Measurements from ENCODE around the gene UBN1. TPM values are rescaled to one million over a fixed set of nuclear protein-coding genes. Genes with fewer than 3 reads are reported as not detected.

The UBN1 gene
- total RNA-seq, 1 experiment from 2014 or later: 63.1 TPM

DNA sequence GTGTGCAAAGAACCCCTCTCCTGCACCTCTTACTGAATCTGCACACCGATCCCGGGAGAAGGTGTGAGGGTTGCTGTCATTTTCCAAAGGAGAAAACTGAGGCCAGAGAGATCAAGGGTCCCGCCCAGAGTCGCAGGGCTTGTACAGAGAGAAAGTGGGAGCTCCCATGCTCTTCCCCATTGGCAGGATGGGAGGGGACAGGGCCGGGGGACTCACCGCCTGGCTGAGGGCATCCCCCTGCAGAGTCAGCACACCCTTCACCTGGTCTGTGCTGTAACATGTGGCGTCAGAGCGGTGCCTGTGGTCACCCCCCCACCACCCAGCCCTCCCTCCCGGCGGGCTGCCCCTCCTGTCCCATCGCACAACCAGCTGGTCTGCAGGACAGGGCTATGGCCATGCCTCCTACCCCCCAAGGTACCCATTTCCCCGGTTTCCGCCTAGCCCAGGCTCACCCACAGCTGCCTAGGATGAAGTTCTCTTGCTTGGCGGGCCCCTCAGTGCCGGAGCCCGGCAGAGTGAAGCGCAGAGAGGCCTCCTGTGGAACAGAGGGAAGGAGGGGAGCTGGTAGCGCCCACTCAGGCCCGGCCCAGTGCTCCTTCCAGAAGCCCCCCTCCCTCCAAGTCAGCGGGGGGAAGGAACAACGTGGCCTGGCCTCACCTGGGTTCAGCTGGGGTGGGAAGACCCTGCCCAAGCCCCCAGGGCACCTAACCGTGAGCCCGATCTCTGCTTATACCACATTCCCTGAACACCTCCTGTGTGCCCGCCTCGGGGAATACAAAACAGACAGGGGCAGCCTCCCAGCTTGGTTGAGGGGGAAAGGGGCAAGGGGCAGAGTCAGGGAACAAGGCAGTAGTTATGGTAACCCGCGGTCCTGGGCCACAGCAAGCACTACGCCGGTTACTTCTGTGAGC, 46.0 kb upstream of the UBN1 start:
- Histone ChIP-seq H3K4me3 (ENCODE audit: low read depth in 2 of 2, low read length in 2 of 2) (peak overlapping the region; percentile 66 to 70), H3K36me3 (ENCODE audit: control insufficient read depth, insufficient read depth, low read length) (no peaks in the 10 kb centered on the region), H3K27me3 (ENCODE audit: control insufficient read depth, insufficient read depth, low read length) (no peaks in the 10 kb centered on the region), H3K4me1 (ENCODE audit: control insufficient read depth, insufficient read depth, low read length) (peaks cover 27% of the 10 kb centered on the region), H3K27ac (ENCODE audit: low read length) (peak overlapping the region; percentile 81), H3K9me3 (ENCODE audit: control insufficient read depth, insufficient read depth, low read depth, low read length) (no peaks in the 10 kb centered on the region)
- no TSS peak for BruUV-seq (replicated peaks)
- intact Hi-C loops (cut with micrococcal nuclease; ENCODE audit: unreplicated experiment) (no loop called here), in situ Hi-C loops (cut with HindIII; ENCODE audit: low pct_unique_long_range_greater_than_20kb, low sequenced_read_pairs) (no loop called here)
- no peak for DNase-seq (ENCODE audit: low read depth, low spot score)
- no peak for ATAC-seq
- no peak for TF ChIP-seq POLR2AphosphoS5 (IDR thresholded peaks at IDR 0.05; ENCODE audit: low read depth, low read length)
- TF ChIP-seq, protein P1, sequence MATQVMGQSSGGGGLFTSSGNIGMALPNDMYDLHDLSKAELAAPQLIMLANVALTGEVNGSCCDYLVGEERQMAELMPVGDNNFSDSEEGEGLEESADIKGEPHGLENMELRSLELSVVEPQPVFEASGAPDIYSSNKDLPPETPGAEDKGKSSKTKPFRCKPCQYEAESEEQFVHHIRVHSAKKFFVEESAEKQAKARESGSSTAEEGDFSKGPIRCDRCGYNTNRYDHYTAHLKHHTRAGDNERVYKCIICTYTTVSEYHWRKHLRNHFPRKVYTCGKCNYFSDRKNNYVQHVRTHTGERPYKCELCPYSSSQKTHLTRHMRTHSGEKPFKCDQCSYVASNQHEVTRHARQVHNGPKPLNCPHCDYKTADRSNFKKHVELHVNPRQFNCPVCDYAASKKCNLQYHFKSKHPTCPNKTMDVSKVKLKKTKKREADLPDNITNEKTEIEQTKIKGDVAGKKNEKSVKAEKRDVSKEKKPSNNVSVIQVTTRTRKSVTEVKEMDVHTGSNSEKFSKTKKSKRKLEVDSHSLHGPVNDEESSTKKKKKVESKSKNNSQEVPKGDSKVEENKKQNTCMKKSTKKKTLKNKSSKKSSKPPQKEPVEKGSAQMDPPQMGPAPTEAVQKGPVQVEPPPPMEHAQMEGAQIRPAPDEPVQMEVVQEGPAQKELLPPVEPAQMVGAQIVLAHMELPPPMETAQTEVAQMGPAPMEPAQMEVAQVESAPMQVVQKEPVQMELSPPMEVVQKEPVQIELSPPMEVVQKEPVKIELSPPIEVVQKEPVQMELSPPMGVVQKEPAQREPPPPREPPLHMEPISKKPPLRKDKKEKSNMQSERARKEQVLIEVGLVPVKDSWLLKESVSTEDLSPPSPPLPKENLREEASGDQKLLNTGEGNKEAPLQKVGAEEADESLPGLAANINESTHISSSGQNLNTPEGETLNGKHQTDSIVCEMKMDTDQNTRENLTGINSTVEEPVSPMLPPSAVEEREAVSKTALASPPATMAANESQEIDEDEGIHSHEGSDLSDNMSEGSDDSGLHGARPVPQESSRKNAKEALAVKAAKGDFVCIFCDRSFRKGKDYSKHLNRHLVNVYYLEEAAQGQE (IDR thresholded peaks at IDR 0.05; ENCODE audit: insufficient read depth in 1 of 2, low read depth in 2 of 2, low read length in 1 of 2): no peak
- TF ChIP-seq SIN3A (IDR thresholded peaks at IDR 0.05; ENCODE audit: borderline replicate concordance, insufficient read depth, low read depth, low read length): no peak
- no peak for TF ChIP-seq TCF7L2 (IDR thresholded peaks at IDR 0.05; ENCODE audit: low read depth, low read length)
- TF ChIP-seq, protein P2, sequence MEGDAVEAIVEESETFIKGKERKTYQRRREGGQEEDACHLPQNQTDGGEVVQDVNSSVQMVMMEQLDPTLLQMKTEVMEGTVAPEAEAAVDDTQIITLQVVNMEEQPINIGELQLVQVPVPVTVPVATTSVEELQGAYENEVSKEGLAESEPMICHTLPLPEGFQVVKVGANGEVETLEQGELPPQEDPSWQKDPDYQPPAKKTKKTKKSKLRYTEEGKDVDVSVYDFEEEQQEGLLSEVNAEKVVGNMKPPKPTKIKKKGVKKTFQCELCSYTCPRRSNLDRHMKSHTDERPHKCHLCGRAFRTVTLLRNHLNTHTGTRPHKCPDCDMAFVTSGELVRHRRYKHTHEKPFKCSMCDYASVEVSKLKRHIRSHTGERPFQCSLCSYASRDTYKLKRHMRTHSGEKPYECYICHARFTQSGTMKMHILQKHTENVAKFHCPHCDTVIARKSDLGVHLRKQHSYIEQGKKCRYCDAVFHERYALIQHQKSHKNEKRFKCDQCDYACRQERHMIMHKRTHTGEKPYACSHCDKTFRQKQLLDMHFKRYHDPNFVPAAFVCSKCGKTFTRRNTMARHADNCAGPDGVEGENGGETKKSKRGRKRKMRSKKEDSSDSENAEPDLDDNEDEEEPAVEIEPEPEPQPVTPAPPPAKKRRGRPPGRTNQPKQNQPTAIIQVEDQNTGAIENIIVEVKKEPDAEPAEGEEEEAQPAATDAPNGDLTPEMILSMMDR (IDR thresholded peaks at IDR 0.05): no peak
- CTCF ChIA-PET: no interaction called here
- POLR2A ChIA-PET: no interaction called here

DNA sequence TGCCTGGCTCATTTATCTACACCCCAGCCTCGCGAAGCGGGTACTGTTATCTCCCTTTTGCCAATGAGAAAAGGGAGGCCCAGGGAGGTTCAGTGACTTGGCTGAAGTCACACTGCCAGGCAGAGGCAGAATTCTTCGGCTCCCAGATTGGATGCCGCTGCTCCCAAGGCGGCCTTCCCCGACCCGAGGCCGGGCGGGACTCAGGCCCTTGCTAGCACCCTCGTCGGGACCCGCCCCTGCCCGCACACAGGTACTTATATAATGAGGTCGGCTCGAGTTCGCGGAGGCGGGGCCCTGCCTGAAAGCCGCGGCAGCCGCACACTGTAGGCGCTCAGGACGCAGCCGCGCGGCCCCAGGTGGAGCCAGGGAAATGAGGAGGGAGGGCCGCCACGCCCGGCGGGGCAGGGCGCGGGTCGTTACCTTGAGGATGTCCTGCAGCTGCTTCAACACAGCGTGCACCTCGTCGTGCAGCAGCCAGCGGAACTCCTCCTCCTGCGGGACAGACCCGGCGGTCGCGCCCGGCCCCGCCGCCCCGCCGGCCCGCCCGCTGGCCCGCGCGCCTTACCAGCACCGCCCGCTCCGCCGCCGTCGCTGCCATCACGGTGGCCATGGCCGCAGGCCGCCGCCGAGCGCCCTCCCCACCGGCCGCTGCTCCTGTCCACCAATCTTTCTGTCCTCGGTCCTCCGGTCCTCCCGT, 45.2 kb upstream of the UBN1 start, which contains the start of gene ROGDI:
ROGDI (minus strand) TSS at position 672 of the 697 bp plus-strand sequence; CDS start at position 610, 62 bp downstream.
- no peak for TF ChIP-seq POLR2AphosphoS5 (IDR thresholded peaks at IDR 0.05; ENCODE audit: low read depth, low read length)
- TF ChIP-seq SIN3A (IDR thresholded peaks at IDR 0.05; ENCODE audit: borderline replicate concordance, insufficient read depth, low read depth, low read length): peak; percentile 35; the same call in 1 of the 2 replicates
- no peak for TF ChIP-seq TCF7L2 (IDR thresholded peaks at IDR 0.05; ENCODE audit: low read depth, low read length)
- TF ChIP-seq, protein P2 (IDR thresholded peaks at IDR 0.05): no peak
- TF ChIP-seq, protein P1 (IDR thresholded peaks at IDR 0.05; ENCODE audit: insufficient read depth in 1 of 2, low read depth in 2 of 2, low read length in 1 of 2): no peak
- intact Hi-C loops (cut with micrococcal nuclease; ENCODE audit: unreplicated experiment) (no loop called here), in situ Hi-C loops (cut with HindIII; ENCODE audit: low pct_unique_long_range_greater_than_20kb, low sequenced_read_pairs) (no loop called here)
- no peaks in the 10 kb centered on the region for H3K9me3 ChIP-seq (ENCODE audit: control insufficient read depth, insufficient read depth, low read depth, low read length)
- ChIA-PET CTCF (interaction anchor here (0.7 kb wide), 1 partner anchor 134 kb away, joined by 3 read pairs; no protein-coding TSS in a partner anchor), POLR2A (no interaction called here)
- H3K4me3 ChIP-seq (ENCODE audit: low read depth in 2 of 2, low read length in 2 of 2): peak within 1 kb of the TSS; percentile 66 to 70
- peak within 1 kb of the TSS; percentile 85 for H3K27ac ChIP-seq (ENCODE audit: low read length)
- H3K27me3 ChIP-seq (ENCODE audit: control insufficient read depth, insufficient read depth, low read length): no peaks in the 10 kb centered on the region
- no TSS peak for BruUV-seq (replicated peaks)
- peak; percentile 79 for ATAC-seq
- H3K36me3 ChIP-seq (ENCODE audit: control insufficient read depth, insufficient read depth, low read length): no peaks in the 10 kb centered on the region
- H3K4me1 ChIP-seq (ENCODE audit: control insufficient read depth, insufficient read depth, low read length): peaks cover 27% of the 10 kb centered on the region
- no peak for DNase-seq (ENCODE audit: low read depth, low spot score)
